ENCODE data around the gene CDK15. TPM values are rescaled to one million over a fixed set of nuclear protein-coding genes. Genes with fewer than 3 reads are reported as not detected.

The CDK15 gene
- total and polyA plus RNA-seq, 9 of the 15 experiments (the other 6 are each of a cell fraction or from before 2014, with no cell fraction given): not detected

- TF ChIP-seq, protein P1, sequence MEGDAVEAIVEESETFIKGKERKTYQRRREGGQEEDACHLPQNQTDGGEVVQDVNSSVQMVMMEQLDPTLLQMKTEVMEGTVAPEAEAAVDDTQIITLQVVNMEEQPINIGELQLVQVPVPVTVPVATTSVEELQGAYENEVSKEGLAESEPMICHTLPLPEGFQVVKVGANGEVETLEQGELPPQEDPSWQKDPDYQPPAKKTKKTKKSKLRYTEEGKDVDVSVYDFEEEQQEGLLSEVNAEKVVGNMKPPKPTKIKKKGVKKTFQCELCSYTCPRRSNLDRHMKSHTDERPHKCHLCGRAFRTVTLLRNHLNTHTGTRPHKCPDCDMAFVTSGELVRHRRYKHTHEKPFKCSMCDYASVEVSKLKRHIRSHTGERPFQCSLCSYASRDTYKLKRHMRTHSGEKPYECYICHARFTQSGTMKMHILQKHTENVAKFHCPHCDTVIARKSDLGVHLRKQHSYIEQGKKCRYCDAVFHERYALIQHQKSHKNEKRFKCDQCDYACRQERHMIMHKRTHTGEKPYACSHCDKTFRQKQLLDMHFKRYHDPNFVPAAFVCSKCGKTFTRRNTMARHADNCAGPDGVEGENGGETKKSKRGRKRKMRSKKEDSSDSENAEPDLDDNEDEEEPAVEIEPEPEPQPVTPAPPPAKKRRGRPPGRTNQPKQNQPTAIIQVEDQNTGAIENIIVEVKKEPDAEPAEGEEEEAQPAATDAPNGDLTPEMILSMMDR (IDR thresholded peaks at IDR 0.05 in 2 of 3, conservative IDR thresholded peaks at IDR 0.05 in 1 of 3; ENCODE audit: insufficient read depth in 2 of 3, low read depth in 1 of 3, low read length in 3 of 3): 0 out of 6 replicates have a peak, but pooled peaks of 1 of the 3 experiments have one; percentile 19
- TF ChIP-seq ZNF75A (CRISPR knock-in tag; IDR thresholded peaks at IDR 0.05) (no peak), ADNP (tag; IDR thresholded peaks at IDR 0.05) (0 out of 2 replicates have a peak, but pooled peaks have one; percentile 23), TCF3 (CRISPR knock-in tag; IDR thresholded peaks at IDR 0.05) (peak; percentile 95), ZZZ3 (IDR thresholded peaks at IDR 0.05) (no peak), RREB1 (CRISPR knock-in tag; IDR thresholded peaks at IDR 0.05) (no peak), ZNF133 (CRISPR knock-in tag; IDR thresholded peaks at IDR 0.05) (no peak), CSDE1 (IDR thresholded peaks at IDR 0.05) (no peak), ARHGAP35 (IDR thresholded peaks at IDR 0.05; ENCODE audit: partially characterized antibody) (no peak), NRF1 (conservative IDR thresholded peaks at IDR 0.05 in 1 of 2, IDR thresholded peaks at IDR 0.05 in 1 of 2) (peak in 1 of 2 experiments; percentile 28; a peak in 1 of 4 replicates), MEIS2 (IDR thresholded peaks at IDR 0.05; ENCODE audit: partially characterized antibody) (peak; percentile 86), GTF2E2 (tag; IDR thresholded peaks at IDR 0.05) (no peak), USF2 (CRISPR knock-in tag; IDR thresholded peaks at IDR 0.05) (peak; percentile 95), ZNF449 (CRISPR knock-in tag; IDR thresholded peaks at IDR 0.05) (0 out of 2 replicates have a peak, but pooled peaks have one; percentile 47), CC2D1A (IDR thresholded peaks at IDR 0.05) (peak; percentile 87; the same call in 1 of the 2 replicates)
- TF ChIP-seq, protein P2, sequence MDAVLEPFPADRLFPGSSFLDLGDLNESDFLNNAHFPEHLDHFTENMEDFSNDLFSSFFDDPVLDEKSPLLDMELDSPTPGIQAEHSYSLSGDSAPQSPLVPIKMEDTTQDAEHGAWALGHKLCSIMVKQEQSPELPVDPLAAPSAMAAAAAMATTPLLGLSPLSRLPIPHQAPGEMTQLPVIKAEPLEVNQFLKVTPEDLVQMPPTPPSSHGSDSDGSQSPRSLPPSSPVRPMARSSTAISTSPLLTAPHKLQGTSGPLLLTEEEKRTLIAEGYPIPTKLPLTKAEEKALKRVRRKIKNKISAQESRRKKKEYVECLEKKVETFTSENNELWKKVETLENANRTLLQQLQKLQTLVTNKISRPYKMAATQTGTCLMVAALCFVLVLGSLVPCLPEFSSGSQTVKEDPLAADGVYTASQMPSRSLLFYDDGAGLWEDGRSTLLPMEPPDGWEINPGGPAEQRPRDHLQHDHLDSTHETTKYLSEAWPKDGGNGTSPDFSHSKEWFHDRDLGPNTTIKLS (IDR thresholded peaks at IDR 0.05; ENCODE audit: borderline replicate concordance, low read depth): 0 out of 2 replicates have a peak, but pooled peaks have one; percentile 40
Measured at GRCh38 chr2:201901786-201902185, 95.4 kb downstream of the CDK15 start (continued).

Data from K562 (cell line).